ENCODE measurements around the gene DPF3. TPM values are rescaled to one million over a fixed set of nuclear protein-coding genes. Genes with fewer than 3 reads are reported as not detected.
A peak's percentile ranks its signal among the peaks of the same experiment; 100 is the strongest.

DPF3 gene
- total RNA-seq, 1 donor from 2014 or later, result 3.0 TPM

- no peak overlapping the region for H3K27ac Mint-ChIP-seq (ENCODE audit: unreplicated experiment)
- no peaks in the 10 kb centered on the region for H3K27me3 Mint-ChIP-seq (ENCODE audit: unreplicated experiment)
- TF ChIP-seq CTCF (IDR thresholded peaks at IDR 0.05; ENCODE audit: unreplicated experiment), result no peak
- peaks cover 7% of the 10 kb centered on the region for H3K36me3 Mint-ChIP-seq (ENCODE audit: low read depth, unreplicated experiment)
- no peak overlapping the region for H3K4me3 Mint-ChIP-seq (ENCODE audit: unreplicated experiment)
- H3K9me3 Mint-ChIP-seq (ENCODE audit: unreplicated experiment), result no peaks in the 10 kb centered on the region
- peaks cover 3% of the 10 kb centered on the region for H3K4me1 Mint-ChIP-seq (ENCODE audit: unreplicated experiment)
- DNase-seq (ENCODE audit: low spot score), result no peak
These were observed 172.8 kb downstream of the DPF3 start for GRCh38 chr14:72721083-72721482.

DNA sequence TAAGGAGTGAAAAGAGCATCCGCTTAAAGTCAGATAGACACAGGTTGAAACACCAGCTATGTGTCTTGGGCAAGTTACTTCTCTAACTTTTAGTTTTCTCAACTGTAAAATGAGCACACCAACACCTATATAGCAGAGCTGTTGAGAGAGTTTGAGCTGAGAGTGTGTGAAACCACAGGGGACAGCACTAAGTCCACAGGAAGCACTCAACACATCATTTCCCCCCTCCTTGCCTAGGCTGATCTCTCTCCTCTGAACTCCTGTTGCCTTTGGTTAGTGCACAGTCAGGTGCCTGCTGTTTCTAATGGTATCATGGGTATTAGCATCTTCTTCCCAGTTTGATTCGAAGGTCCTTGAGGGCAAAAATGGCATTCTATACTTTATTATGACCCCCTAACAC is 176.7 kb downstream of the DPF3 start:
- peaks cover 2% of the 10 kb centered on the region for H3K4me1 Mint-ChIP-seq (ENCODE audit: unreplicated experiment)
- DNase-seq (ENCODE audit: low spot score), result no peak
- no peak overlapping the region for H3K27ac Mint-ChIP-seq (ENCODE audit: unreplicated experiment)
- peaks cover 4% of the 10 kb centered on the region for H3K36me3 Mint-ChIP-seq (ENCODE audit: low read depth, unreplicated experiment)
- no peak overlapping the region for H3K4me3 Mint-ChIP-seq (ENCODE audit: unreplicated experiment)
- H3K9me3 Mint-ChIP-seq (ENCODE audit: unreplicated experiment), result no peaks in the 10 kb centered on the region
- no peaks in the 10 kb centered on the region for H3K27me3 Mint-ChIP-seq (ENCODE audit: unreplicated experiment)
- TF ChIP-seq CTCF (IDR thresholded peaks at IDR 0.05; ENCODE audit: unreplicated experiment), result no peak

- H3K4me1 Mint-ChIP-seq (ENCODE audit: unreplicated experiment), result peaks cover 2% of the 10 kb centered on the region
- no peaks in the 10 kb centered on the region for H3K9me3 Mint-ChIP-seq (ENCODE audit: unreplicated experiment)
- DNase-seq (ENCODE audit: low spot score), result no peak
- no peaks in the 10 kb centered on the region for H3K27me3 Mint-ChIP-seq (ENCODE audit: unreplicated experiment)
- no peak overlapping the region for H3K27ac Mint-ChIP-seq (ENCODE audit: unreplicated experiment)
- no peak for TF ChIP-seq CTCF (IDR thresholded peaks at IDR 0.05; ENCODE audit: unreplicated experiment)
- no peaks in the 10 kb centered on the region for H3K36me3 Mint-ChIP-seq (ENCODE audit: low read depth, unreplicated experiment)
- H3K4me3 Mint-ChIP-seq (ENCODE audit: unreplicated experiment), result peak overlapping the region; percentile 4
These were observed 177.4 kb downstream of the DPF3 start for GRCh38 chr14:72716476-72716875.

GRCh38 chr14:72715850-72716228 is 178.1 kb downstream of the DPF3 start:
- TF ChIP-seq CTCF (IDR thresholded peaks at IDR 0.05; ENCODE audit: unreplicated experiment), result no peak
- DNase-seq (ENCODE audit: low spot score), result no peak
- H3K27ac Mint-ChIP-seq (ENCODE audit: unreplicated experiment), result no peak overlapping the region
- peaks cover 2% of the 10 kb centered on the region for H3K4me1 Mint-ChIP-seq (ENCODE audit: unreplicated experiment)
- no peak overlapping the region for H3K4me3 Mint-ChIP-seq (ENCODE audit: unreplicated experiment)
- H3K36me3 Mint-ChIP-seq (ENCODE audit: low read depth, unreplicated experiment), result no peaks in the 10 kb centered on the region
- no peaks in the 10 kb centered on the region for H3K9me3 Mint-ChIP-seq (ENCODE audit: unreplicated experiment)
- H3K27me3 Mint-ChIP-seq (ENCODE audit: unreplicated experiment), result no peaks in the 10 kb centered on the region

DNA sequence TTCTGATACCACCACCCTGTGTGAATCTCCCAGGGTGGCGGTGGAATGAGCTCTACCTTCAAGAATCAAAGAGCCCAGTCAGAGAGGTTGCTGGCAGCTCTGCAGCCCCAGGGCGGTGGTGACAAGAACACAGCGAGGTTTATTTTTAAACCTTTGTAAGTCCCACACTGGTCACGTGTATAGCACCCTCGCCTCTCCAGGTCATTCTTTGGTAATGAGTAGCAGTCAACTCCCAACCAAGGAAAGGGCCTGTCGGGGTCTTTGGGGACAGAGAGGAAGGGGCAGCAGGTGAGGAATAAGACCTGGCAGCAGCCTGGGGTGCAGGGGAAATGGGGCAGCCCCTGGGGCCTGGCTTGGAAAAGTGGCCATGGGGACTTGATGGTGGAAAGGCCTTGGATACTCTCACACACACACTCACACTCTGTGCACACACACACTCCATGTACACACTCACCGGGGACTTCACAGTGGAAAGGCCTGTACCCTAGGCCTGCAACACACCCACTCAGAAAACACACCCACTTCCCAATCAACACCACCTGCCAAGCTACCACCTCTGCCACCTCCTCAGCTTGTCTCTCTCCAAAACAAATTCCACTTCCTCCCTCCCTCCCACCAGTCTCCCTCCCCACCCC is 178.6 kb downstream of the DPF3 start:
- H3K27ac Mint-ChIP-seq (ENCODE audit: unreplicated experiment), result no peak overlapping the region
- no peak overlapping the region for H3K4me3 Mint-ChIP-seq (ENCODE audit: unreplicated experiment)
- TF ChIP-seq CTCF (IDR thresholded peaks at IDR 0.05; ENCODE audit: unreplicated experiment), result no peak
- no peaks in the 10 kb centered on the region for H3K9me3 Mint-ChIP-seq (ENCODE audit: unreplicated experiment)
- peaks cover 2% of the 10 kb centered on the region for H3K4me1 Mint-ChIP-seq (ENCODE audit: unreplicated experiment)
- H3K36me3 Mint-ChIP-seq (ENCODE audit: low read depth, unreplicated experiment), result no peaks in the 10 kb centered on the region
- no peaks in the 10 kb centered on the region for H3K27me3 Mint-ChIP-seq (ENCODE audit: unreplicated experiment)
- DNase-seq (ENCODE audit: low spot score), result no peak

All from endothelial cell (in vitro differentiated cells).